SK-N-SH (cell line): ENCODE measurements around the gene SLC25A48. TPM values are rescaled to one million over a fixed set of nuclear protein-coding genes. Genes with fewer than 3 reads are reported as not detected.

ENCODE experiments used
- CTCF ChIA-PET: fragments of 300-600, 350-600 bp; formaldehyde crosslinking; extraction: SDS; loops from one replicate; lab custom pipeline; 2021; lab: Yijun Ruan, JAX
- POLR2A ChIA-PET: fragments of 350-600 bp; sonication (Branson Sonifier 250); formaldehyde crosslinking; extraction: SDS; loops from one replicate; lab custom pipeline; 2020; ENCODE audit warnings: antibody characterized with exemption, inconsistent platforms; lab: Yijun Ruan, JAX
- DNase-seq: peaks from one replicate; pipeline ENCODE4 v3.0.0; 2012
- H2AFZ ChIP-seq: fragments of 200-600 bp; sonication (generic); 2 replicates; pipeline ENCODE4 v1.8.1; 2016; ENCODE audit warnings: antibody characterized with exemption, mild to moderate bottlenecking, low read depth
- H3F3A ChIP-seq: fragments of 200-600 bp; sonication (generic); replicated peaks from 2 replicates; pipeline ENCODE3; 2016; ENCODE audit warnings: antibody characterized with exemption, mild to moderate bottlenecking; ENCODE audit not compliant: insufficient read depth
- H3K27ac ChIP-seq, 2 experiments: fragments of 200-500 bp in 1 of 2; fragments of 200-600 bp in 1 of 2; sonication (Bioruptor generic) in 1 of 2; sonication (generic), shearing (Covaris generic) in 1 of 2; 2 replicates each; pipeline versions ENCODE4 v1.5.1 to v1.6.1; 2014 to 2016; ENCODE audit warnings: low read depth in 2 of 2, inconsistent platforms in 1 of 2, low read length in 1 of 2, mild to moderate bottlenecking in 1 of 2, mixed read lengths in 1 of 2
- H3K27me3 ChIP-seq: fragments of 200-600 bp; sonication (generic), shearing (Covaris generic); 2 replicates; pipeline ENCODE4 v1.6.1; 2016; ENCODE audit warnings: mixed run types; ENCODE audit not compliant: insufficient read depth
- H3K36me3 ChIP-seq, 2 experiments: fragments of 200-500 bp in 1 of 2; fragments of 200-600 bp in 1 of 2; sonication (Bioruptor generic) in 1 of 2; sonication (generic) in 1 of 2; replicated peaks in 1 of 2; 2 replicates each; pipeline versions ENCODE3 to v1.5.1; 2014 to 2016; ENCODE audit warnings: low read length in 1 of 2, mild to moderate bottlenecking in 1 of 2; ENCODE audit not compliant: insufficient read depth in 2 of 2, control insufficient read depth in 1 of 2
- H3K4me1 ChIP-seq, 2 experiments: fragments of 200-500 bp in 1 of 2; fragments of 200-600 bp in 1 of 2; sonication (Bioruptor generic) in 1 of 2; sonication (generic), shearing (Covaris generic) in 1 of 2; 2 replicates each; pipeline versions ENCODE4 v1.5.1 to v1.6.1; 2014 to 2016; ENCODE audit warnings: low read depth in 1 of 2, low read length in 1 of 2, mixed run types in 1 of 2; ENCODE audit not compliant: insufficient read depth in 2 of 2, control insufficient read depth in 1 of 2
- H3K4me2 ChIP-seq: fragments of 200-600 bp; sonication (generic), shearing (Covaris generic); 2 replicates; pipeline ENCODE4 v1.6.1; 2017; ENCODE audit warnings: mixed run types
- H3K4me3 ChIP-seq, 2 experiments: fragments of 200-500 bp in 1 of 2; fragments of 200-600 bp in 1 of 2; sonication (Bioruptor generic) in 1 of 2; sonication (generic), shearing (Covaris generic) in 1 of 2; 2 replicates each; pipeline versions ENCODE4 v1.5.1 to v1.8.1; 2014 to 2016; ENCODE audit warnings: low read depth in 2 of 2, inconsistent platforms in 1 of 2, low read length in 1 of 2, mild to moderate bottlenecking in 1 of 2, mixed read lengths in 1 of 2, moderate library complexity in 1 of 2
- H3K79me2 ChIP-seq: fragments of 200-600 bp; sonication (generic); 2 replicates; pipeline ENCODE4 v1.8.1; 2017; ENCODE audit warnings: mild to moderate bottlenecking; ENCODE audit not compliant: insufficient read depth
- H3K9ac ChIP-seq: fragments of 200-600 bp; sonication (generic); 2 replicates; pipeline ENCODE4 v1.6.1; 2017; ENCODE audit warnings: mixed run types
- H3K9me2 ChIP-seq: fragments of 200-600 bp; sonication (generic); 2 replicates; pipeline ENCODE4 v1.6.1; 2017; ENCODE audit warnings: mixed run types
- H3K9me3 ChIP-seq: fragments of 200-600 bp; sonication (generic); 2 replicates; pipeline ENCODE4 v1.6.1; 2017; ENCODE audit warnings: mixed run types, mild to moderate bottlenecking, moderate library complexity
- H4K20me1 ChIP-seq: fragments of 200-600 bp; sonication (generic); 2 replicates; pipeline ENCODE4 v1.6.1; 2017; ENCODE audit warnings: mild to moderate bottlenecking, mixed run types; ENCODE audit not compliant: insufficient read depth
- CHD2 ChIP-seq: fragments of 150-350 bp; IDR thresholded peaks from 2 replicates; pipeline ENCODE4 v1.6.1; 2018; ENCODE audit warnings: low read length; ENCODE audit not compliant: partially characterized antibody
- ELF1 ChIP-seq: IDR thresholded peaks from 2 replicates; pipeline ENCODE4 v1.4.0; 2012
- EP300 ChIP-seq, 2 experiments: IDR thresholded peaks; 2 replicates each; pipeline versions ENCODE4 v1.4.0 to v1.6.1; 2012; ENCODE audit warnings: borderline replicate concordance in 1 of 2, low read depth in 1 of 2, low read length in 1 of 2
- FOXJ3 ChIP-seq: sonication (generic); formaldehyde crosslinking; IDR thresholded peaks from 2 replicates; pipeline ENCODE4 v1.5.1; 2020; ENCODE audit warnings: mild to moderate bottlenecking, missing genetic modification reagents
- GABPA ChIP-seq: IDR thresholded peaks from 2 replicates; pipeline ENCODE4 v1.4.0; 2012; ENCODE audit warnings: low read depth, mild to moderate bottlenecking
- GATA2 ChIP-seq: sonication (generic); formaldehyde crosslinking; IDR thresholded peaks from 2 replicates; pipeline ENCODE4 v1.5.0; 2020; ENCODE audit warnings: mild to moderate bottlenecking, missing genetic modification reagents
- JUND ChIP-seq: IDR thresholded peaks from 2 replicates; pipeline ENCODE4 v1.4.0; 2012
- MAX ChIP-seq: IDR thresholded peaks from 2 replicates; pipeline ENCODE4 v1.4.0; 2012; ENCODE audit warnings: low read depth
- NFIC ChIP-seq: IDR thresholded peaks from 2 replicates; pipeline ENCODE4 v1.4.0; 2012; ENCODE audit warnings: borderline replicate concordance
- POLR2AphosphoS5 ChIP-seq: IDR thresholded peaks from 2 replicates; pipeline ENCODE4 v1.6.1; 2012; ENCODE audit warnings: low read depth, low read length
- RAD21 ChIP-seq: IDR thresholded peaks from 2 replicates; pipeline ENCODE4 v1.6.1; 2012; ENCODE audit warnings: mild to moderate bottlenecking, low read length
- RCOR1 ChIP-seq: fragments of 150-350 bp; IDR thresholded peaks from 2 replicates; pipeline ENCODE4 v1.6.1; 2017; ENCODE audit warnings: antibody characterized with exemption, low read length
- RFX5 ChIP-seq: IDR thresholded peaks from 2 replicates; pipeline ENCODE4 v1.6.1; 2012; ENCODE audit warnings: mild to moderate bottlenecking, improper control_type of control experiment, low read length
- SMC3 ChIP-seq: IDR thresholded peaks from 2 replicates; pipeline ENCODE4 v1.6.1; 2012; ENCODE audit warnings: low read depth, low read length, improper control_type of control experiment
- TCF12 ChIP-seq: IDR thresholded peaks from 2 replicates; pipeline ENCODE4 v1.4.0; 2012
- TEAD4 ChIP-seq: IDR thresholded peaks from 2 replicates; pipeline ENCODE4 v1.4.0; 2012; ENCODE audit warnings: mild to moderate bottlenecking, borderline replicate concordance; ENCODE audit not compliant: insufficient read depth
- USF1 ChIP-seq: IDR thresholded peaks from 2 replicates; pipeline ENCODE4 v1.4.0; 2012; ENCODE audit warnings: low read depth, borderline replicate concordance
- WGBS: methylation state at CpG from one replicate; pipeline ENCODE4 v1.1.6; 2017; ENCODE audit warnings: low lambda C conversion rate; 5-methylcytosine and 5-hydroxymethylcytosine counted together
- polyA plus RNA-seq, 3 experiments: library from polyadenylated mRNA; depleted of rRNA; stranded (reverse); fragments of >200 nt; gene quantifications; 2 replicates each; pipeline ENCODE4 v1.2.3, GENCODE V29; 2012
- TF ChIP-seq, protein P1 (sequence below): IDR thresholded peaks from 2 replicates; pipeline ENCODE4 v1.6.1; 2012; ENCODE audit warnings: mild to moderate bottlenecking, low read depth, low read length, moderate library complexity

The SLC25A48 gene
- polyA plus RNA-seq, 1 of the 3 experiments (the other 2 are of a cell fraction) = 0.23 TPM

DNA sequence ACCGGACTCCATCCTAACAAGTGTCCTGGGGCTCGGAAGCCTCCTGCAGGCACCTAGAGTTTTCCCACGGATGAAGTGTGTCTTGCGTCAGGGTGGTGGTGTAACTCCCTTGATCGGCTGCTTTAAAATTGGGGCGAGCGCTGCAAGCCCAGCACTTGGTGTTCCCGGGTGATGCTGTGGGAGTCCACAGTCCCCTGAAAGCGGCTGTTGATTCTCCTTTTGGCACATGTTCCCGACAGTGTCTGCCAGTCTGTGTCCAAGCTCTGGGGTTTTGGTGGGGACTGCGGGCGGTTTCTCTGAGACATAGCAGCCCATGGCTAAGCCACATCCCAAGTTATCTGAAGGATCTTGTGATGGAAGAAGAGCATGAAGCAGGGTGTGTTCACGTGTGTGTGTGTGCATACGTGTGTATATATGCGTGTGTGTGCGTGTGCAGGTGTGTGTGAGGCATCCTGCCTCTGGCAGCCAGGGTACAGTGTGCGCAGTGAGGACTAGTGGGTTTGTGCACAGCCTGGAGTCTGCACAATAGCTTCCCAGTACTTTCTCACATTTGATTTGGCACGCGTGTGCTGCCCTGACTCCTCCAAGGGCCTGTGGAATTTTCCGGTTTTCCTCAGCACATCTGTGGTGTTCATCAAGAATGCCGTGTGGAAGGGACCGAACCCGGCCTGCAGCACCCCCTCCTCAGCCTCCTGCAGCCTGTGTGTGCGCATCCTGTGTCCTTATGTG lies 16.9 kb downstream of the SLC25A48 start (continued):
- TF ChIP-seq, protein P1, sequence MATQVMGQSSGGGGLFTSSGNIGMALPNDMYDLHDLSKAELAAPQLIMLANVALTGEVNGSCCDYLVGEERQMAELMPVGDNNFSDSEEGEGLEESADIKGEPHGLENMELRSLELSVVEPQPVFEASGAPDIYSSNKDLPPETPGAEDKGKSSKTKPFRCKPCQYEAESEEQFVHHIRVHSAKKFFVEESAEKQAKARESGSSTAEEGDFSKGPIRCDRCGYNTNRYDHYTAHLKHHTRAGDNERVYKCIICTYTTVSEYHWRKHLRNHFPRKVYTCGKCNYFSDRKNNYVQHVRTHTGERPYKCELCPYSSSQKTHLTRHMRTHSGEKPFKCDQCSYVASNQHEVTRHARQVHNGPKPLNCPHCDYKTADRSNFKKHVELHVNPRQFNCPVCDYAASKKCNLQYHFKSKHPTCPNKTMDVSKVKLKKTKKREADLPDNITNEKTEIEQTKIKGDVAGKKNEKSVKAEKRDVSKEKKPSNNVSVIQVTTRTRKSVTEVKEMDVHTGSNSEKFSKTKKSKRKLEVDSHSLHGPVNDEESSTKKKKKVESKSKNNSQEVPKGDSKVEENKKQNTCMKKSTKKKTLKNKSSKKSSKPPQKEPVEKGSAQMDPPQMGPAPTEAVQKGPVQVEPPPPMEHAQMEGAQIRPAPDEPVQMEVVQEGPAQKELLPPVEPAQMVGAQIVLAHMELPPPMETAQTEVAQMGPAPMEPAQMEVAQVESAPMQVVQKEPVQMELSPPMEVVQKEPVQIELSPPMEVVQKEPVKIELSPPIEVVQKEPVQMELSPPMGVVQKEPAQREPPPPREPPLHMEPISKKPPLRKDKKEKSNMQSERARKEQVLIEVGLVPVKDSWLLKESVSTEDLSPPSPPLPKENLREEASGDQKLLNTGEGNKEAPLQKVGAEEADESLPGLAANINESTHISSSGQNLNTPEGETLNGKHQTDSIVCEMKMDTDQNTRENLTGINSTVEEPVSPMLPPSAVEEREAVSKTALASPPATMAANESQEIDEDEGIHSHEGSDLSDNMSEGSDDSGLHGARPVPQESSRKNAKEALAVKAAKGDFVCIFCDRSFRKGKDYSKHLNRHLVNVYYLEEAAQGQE = no peak
- TF ChIP-seq CHD2 (no peak), EP300 (IDR thresholded peaks at IDR 0.05; ENCODE audit: borderline replicate concordance in 1 of 2, low read depth in 1 of 2, low read length in 1 of 2) (no peak), ELF1 (no peak), TEAD4 (no peak), USF1 (no peak), JUND (no peak)

DNA sequence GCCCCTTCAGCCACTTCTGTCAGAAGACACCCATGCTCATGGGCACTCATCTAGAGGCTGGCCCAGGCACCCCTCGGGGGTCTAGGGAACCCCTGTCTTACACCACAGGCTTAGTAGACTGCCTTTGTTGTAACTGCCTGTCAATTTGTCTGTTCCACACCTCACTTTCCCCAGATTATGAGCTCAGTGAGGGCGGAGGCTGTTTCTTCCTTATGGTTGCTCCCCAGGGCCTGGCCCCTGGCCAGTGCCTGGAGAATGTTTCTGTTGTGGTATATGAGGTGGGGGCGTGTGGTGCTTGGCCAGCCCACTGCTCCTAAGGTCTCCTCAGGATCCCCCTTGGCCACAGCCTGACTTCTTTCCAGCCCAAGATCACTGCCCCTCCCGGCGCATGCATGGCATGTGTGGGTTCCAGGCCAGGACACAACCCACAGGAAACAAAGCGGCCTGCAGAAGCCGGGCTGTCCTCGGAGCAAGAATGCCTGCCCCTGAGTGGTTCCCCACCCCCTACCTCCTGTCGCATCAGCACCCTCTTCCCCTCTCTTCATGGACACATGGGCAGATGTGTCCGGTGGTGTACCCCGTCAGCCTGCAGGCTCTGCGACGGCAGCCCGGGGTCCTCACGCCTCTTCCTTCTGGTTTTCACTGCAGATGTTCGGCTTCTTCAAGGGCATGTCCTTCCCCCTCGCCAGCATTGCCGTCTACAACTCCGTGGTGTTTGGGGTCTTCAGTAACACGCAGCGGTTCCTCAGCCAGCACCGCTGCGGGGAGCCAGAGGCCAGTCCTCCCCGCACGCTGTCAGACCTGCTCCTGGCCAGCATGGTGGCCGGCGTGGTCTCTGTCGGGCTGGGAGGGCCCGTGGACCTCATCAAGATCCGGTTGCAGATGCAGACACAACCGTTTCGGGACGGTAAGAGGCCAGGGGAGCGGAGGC lies 17.7 kb downstream of the SLC25A48 start:
- CTCF ChIA-PET = no interaction called here

More for the DNA sequence above, 17.7 kb downstream of the SLC25A48 start:
- Histone ChIP-seq H3K79me2 (no peaks in the 10 kb centered on the region), H3K4me1 (no peaks in the 10 kb centered on the region), H3F3A (no peaks in the 10 kb centered on the region), H3K9ac (no peak overlapping the region), H3K9me3 (no peaks in the 10 kb centered on the region), H3K4me2 (no peak overlapping the region), H3K9me2 (no peaks in the 10 kb centered on the region), H3K27me3 (0 out of 2 replicates have a peak, but pooled peaks cover 4% of the 10 kb centered on the region), H3K27ac (no peak overlapping the region), H4K20me1 (no peaks in the 10 kb centered on the region), H3K36me3 (no peaks in the 10 kb centered on the region), H3K4me3 (no peak overlapping the region), H2AFZ (no peak overlapping the region)
- TF ChIP-seq MAX (no peak), FOXJ3 (no peak), USF1 (no peak), RAD21 (no peak), POLR2AphosphoS5 (no peak), GABPA (no peak), GATA2 (no peak), TCF12 (no peak), NFIC (no peak), SMC3 (no peak), RCOR1 (no peak), CHD2 (no peak), RFX5 (no peak)
- 61% methylated on average over 29 of the region's 34 CpGs for WGBS
- DNase-seq = no peak
- POLR2A ChIA-PET = no interaction called here
